HG03196 (cell line): ENCODE measurements around the gene LDHD.

Experiments
- ATAC-seq: cut with Tn5 transposase; IDR thresholded peaks from one replicate; pipeline ENCODE4 v1.9.1; 2021; ENCODE audit not compliant: unreplicated experiment

Gene LDHD

GRCh38 chr16:75064403-75065148 is 52.0 kb downstream of the LDHD start:
- no peak for ATAC-seq

- no peak for ATAC-seq
These were observed 53.0 kb downstream of the LDHD start for GRCh38 chr16:75063549-75064088.

GRCh38 chr16:75062976-75063346 is 53.6 kb downstream of the LDHD start:
- no peak for ATAC-seq

- ATAC-seq, result no peak
These were observed 54.2 kb downstream of the LDHD start for GRCh38 chr16:75062135-75062975.
